Measurements from ENCODE around the gene SH3RF1.

Gene SH3RF1

DNA sequence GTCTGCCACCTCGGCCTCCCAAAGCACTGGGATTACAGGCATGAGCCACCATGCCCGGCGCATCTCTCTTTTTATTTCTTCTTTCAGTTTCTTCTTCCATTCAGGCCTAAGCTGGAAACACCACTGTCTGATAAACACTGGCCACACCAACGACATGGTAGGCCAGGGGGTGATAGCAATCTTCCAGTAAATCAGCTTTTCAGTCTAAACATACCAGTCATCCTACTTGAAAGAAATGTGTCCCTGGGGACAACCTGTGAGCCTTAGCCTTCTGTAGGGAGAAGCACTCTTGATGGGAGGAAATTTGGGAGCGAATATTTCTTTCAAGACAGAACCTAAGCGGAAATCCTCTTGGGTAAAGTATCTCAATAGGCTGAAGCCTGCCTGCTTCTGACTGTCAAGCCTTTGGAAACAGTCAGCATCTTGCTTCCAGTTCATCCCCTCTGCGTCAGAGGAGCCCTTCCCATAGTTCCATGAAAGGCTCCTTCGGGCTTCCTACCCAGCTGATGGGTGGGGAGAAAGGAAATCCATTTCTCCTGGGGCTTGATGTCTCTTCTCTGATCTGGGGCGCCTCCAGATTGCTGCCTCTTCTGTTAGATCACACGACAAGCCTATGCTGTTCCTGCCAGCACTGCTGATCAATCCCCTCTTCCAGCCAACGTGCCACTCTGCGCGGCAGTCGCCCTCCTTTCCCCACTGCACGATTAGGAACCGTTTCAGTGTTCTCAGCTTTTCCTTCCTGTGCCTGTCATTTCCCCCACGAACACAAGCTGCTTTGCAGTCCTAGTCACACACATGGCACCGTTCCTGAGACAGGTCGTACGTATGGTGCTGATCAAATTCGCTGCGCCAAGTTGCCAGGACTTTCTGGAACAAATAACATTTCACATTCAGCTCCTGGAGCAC is 211.2 kb downstream of the SH3RF1 start:
- peak in 1 of 2 experiments; percentile 2 for DNase-seq

DNA sequence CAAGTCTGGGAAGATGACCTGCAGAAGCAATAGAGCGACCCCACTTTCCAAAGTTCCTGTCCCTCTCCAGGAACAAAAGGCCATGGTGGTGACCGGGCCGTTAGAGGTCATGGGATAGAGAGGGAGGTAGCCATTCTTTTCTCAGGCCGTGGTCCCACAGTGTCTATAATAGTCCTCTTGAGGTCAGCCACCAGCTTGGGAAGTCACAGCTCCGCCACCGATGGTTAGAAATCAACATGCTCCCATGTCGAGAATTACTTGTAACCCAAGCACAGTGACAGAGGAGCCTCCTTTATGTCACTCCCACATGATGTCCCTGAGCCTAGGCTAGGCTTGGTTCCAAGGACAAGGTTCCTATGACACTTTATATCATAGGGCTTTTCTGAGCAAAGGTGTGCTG is 212.4 kb downstream of the SH3RF1 start:
- no peak for DNase-seq

DNA sequence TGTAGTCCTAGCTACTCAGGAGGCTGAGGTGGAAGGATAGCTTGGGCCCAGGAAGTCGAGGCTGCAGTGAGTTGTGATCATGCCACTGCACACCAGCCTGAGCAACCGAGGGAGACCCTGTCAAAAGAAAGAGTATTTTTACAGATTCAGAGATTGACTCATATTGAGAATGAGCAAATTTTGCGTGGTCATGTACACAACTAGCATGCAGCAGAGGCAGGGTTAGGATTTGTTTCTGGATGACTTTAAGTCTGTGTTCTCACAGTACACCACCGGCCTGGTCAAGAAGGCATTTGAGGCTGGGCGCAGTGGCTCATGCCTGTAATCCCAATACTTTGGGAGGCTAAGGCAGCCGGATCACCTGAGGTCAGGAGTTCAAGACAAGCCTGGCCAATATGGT is 215.9 kb downstream of the SH3RF1 start:
- no peak for DNase-seq

DNA sequence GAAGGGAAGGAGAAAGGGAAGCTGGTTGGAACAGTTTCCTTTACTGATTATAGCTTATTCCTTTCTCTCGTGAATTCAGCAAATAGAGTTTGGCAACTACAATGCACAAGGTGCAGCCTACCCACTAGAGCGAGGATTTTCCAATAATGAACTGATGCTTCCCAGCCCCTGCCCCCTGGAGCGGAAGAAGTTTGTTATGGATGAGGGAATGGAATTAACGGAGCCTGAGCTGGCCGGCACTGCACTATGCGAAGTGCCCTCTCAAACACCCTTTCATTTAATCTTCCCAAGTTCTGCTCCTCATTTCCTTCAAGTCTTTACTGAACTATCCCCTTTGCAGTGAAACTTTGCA is 218.2 kb downstream of the SH3RF1 start:
- DNase-seq: no peak

DNA sequence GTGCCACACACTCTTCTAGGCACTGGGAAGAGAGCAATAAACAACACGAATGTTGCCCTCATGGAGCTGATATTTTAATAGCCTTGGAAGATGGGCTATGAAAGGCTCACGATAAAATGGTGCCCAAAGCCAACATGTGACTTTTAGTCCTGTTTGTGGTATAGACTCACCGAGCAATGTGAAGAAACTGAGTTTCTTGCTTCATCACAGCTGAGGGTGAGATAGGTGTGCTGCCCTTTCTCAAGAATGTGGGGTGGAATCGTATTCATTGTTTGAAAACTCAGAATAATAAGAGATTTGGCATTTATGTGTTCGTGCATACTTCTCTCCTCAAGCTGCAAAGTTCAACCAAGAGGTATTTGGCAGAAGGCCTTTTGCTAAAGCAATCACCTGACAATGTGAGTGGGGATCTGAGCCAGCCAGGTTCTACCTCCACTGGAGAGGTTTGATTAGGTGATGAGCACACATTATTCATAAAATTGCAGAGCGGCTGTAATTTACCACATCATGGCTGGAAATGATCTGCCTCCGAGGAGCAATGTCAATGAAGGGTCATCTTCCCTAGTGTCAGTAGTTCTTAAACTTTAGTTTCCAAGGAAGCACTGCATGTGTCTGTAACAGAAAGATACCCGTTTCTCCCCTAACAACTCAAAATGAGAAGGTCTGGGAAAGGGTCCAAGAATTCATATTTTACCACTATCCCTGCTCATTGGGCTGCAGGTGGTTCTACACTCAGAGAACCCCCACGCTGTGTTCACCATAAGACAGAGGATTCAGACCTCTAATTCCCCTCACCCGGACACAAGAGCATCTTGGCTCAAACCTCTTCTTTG is 218.8 kb downstream of the SH3RF1 start:
- DNase-seq: no peak

DNA sequence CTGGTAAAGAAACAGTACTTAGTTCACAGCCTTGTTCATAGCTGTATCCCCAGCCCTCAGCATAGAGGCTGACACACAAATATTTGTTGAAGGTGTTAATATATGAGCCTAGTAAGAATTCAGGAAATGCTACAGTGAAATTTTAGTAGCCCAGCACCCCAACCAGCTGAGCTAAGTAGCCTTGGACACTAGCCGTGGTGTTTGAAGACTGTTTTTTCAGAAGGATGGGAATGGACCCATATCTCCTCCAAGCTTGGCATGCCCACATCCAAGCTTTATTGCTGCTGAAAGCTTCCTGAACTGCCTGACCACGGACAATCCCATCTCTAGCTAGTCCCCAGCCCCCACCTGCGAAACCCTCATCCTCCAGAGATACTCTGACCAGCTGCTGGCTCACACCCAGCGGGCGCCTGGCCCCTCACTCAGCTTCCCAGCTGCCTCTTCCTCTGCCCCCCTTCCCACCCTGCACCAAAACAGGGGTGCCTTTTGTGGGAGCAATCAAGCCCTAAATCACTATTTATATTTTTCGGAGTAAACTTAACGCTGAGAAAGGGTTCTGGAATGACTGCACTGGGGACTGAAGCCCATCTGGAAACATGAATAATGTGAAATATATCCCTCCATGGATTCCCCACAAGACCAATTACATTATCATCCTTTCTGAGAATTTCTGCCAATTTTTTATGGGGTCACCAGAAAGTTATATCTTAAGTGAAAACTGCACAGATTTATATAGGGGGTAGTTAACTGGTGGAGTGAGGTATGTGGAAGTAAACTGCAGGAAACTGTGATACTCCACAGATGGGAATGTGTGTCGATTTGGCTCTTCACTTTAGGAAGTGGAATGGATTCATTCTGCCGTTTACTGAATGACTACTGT is 219.6 kb downstream of the SH3RF1 start:
- no peak for DNase-seq

DNA sequence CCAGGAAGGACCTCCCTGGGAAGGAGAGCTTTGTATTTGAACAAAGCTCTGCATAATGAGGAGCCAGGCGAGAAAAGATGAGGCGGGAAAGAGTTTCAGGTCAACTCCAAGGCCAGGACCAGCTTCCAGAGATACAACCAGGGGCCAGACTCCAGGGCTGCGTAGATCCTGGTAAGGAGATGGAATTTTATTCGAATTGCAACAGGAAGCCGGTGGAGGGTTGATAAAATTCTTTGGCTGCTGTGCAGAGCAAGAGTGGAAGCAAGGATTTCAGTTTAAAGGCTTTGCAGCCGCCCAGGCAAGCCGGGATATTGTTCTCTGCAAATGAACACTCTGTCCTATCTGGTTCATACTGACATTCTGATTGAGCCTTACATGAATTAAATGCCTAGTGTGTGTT is 220.5 kb downstream of the SH3RF1 start:
- no peak for DNase-seq

DNA sequence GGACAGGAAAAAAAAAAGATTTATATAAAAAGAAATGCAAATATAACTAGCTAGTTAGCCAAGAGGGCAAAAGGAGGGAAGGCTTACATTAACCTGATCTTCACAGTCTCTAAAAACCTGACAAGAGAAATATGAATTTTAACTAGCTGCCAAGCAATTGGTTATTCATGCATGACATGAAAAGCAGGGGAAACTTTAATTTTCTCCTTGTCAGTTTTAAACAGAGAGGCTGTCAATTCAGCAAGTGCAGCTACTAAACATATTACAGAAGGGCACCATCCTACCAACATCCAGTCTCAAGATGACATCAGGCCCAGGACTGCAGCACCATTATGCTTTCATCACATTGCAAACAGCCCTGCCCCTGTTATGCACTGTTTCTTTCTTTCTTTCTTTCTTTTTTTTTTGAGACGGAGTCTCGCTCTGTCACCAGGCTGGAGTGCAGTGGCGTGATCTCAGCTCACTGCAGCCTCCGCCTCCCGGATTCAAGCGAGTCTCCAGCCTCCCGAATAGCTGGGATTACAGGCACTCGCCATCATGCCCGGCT is 221.8 kb downstream of the SH3RF1 start:
- no peak for DNase-seq

DNA sequence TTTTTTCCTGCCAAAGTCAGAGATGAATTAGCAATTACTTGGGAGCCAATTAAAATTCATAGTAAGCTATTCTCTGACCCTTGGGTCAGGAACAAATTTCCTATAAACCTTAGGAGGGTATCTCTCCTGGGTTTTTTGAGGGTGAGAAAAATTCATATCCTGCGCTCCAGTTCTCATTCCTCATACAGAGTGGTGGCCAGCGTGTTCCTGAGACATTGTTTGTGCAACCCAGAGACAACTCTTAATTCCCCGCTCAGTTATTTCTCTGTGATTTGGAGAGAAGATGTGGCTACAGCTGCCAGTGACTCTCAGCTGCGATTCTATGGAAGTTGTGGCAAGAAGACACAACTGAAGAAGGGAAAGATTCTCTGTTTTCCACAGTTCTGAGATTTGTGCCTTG is 222.8 kb downstream of the SH3RF1 start:
- no peak for DNase-seq

DNA sequence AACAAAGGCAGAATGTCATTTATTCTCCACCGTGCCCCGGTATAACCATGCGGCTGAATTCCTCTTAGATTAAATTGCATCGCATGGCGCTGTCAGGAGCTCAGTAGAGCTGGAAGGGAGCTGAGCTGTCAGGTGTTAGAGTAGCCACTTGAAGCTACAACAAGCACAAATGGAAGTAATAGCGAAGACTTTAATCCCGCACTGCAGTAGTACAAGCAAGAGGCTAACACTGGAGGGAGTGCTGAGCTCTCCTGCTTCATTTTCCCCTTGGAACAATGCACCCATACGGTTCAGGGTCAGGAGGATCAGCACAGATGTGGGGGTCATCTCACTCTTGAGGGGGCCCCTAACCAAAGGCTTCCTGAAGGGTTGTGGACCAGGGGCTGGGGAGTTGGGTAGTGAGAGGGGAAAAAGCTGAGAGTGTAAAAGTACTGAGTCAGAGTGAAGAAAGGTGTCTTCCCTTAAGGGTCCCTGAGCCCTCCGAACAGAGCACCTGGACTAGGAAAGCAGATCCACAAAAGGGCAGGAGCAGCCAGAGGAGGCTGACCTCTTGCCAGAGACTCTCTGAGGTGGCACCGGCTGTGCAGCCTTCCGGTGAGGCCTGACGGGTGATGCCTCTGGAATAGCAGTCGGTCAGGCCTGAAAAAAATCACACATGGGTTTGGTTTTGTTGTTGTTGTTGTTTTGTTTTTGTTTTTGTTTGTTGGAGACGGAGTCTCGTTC is 224.7 kb downstream of the SH3RF1 start:
- peak; percentile 35 to 74 for DNase-seq

DNA sequence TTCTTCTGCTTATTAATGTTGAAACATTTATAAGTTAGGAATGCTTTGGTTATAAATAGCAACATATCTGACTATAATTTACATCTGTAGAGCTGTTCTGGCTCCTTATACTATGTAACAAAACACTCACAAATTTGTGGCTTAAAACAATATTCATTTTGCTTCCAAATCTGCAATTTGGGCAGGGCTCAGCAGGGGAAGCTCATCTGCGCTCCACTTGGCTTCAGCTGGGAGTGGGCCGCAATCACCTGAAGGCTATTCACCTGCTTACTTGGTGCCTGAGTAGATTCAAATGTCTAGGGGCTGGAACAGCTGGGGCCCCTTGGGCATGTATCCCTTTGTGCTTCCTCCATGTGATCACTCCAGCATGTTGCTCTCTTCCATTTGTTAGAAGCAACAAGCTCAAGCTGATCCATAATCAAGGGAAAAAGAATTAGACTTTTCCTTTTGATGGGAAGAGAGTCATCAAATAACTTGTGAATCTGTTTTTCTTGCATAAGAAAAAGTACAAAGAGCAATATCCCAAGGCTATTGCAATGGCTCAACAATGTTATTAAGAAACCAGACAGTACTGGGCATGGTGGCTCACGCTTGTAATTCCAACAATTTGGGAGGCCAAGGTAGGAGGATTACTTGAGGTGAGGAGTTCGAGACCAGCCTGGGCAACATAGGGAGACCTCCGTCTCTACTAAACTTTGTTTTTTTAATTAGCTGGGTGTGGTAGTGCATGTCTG is 225.9 kb downstream of the SH3RF1 start:
- DNase-seq: no peak

All from NCI-H524 (cell line).